NCI-H2029 (cell line): ENCODE measurements around the gene CAPN9.
"Not testable (repeated sequence)": the region's sequence is repeated elsewhere in the genome, so short reads cannot be mapped to it uniquely, and the experiment has no call there.

Experiments used
- DNase-seq: peaks from one replicate; lab custom pipeline; 2025; lab: John Stamatoyannopoulos, UW

Gene CAPN9

GRCh38 chr1:230746617-230747016 is 571 bp upstream of the CAPN9 start:
- DNase-seq = no peak

- peak; percentile 71 for DNase-seq
Measured at GRCh38 chr1:230747890-230748800, 957 bp downstream of the CAPN9 start.

- no peak for DNase-seq
Measured at GRCh38 chr1:230749150-230749549, 2.0 kb downstream of the CAPN9 start.

- DNase-seq = no peak
Measured at GRCh38 chr1:230749635-230750034, 2.4 kb downstream of the CAPN9 start.

DNA sequence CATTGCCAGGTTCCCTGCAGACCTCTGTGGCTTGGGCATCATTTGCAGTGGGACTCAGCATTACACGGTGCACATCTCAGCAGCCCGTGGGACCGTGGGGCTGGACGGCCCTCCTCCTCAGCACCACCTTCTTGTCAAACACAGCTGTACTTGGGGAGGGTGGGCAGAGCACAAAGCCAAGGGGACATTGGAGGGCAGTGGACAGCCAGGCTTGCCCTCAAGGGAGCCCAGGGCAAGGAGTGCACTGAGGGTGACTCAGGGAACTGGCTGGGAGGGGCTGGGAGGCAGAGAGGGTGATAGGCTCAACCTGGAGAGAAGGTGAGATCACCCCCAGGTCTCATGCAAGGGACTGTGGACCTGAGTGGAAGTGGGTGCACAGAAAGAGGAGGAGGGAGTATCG is 3.4 kb downstream of the CAPN9 start:
- DNase-seq = no peak

- no peak for DNase-seq
Measured at GRCh38 chr1:230750986-230751625, 3.9 kb downstream of the CAPN9 start.

GRCh38 chr1:230752407-230752806 is 5.2 kb downstream of the CAPN9 start:
- DNase-seq = peak; percentile 94

DNA sequence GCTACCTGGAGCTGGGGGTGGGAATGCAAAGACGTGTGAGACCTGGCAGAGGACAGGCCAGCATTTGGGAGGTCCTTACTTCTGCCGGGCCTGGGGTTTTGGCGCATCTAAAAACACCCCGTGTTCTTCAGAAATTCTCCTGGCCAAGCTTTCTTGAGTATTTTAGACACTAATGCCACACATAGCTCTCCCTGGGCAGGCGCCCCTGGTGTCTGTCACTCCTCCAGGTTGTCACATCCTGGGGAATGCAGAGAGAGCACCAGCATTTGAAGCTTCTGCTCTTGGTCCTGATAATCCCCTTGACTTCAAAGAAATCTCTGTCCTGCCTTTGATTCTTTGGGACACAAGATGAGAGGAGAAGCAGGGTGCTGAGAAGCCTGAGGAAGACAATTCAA is 6.0 kb downstream of the CAPN9 start:
- DNase-seq = no peak

DNA sequence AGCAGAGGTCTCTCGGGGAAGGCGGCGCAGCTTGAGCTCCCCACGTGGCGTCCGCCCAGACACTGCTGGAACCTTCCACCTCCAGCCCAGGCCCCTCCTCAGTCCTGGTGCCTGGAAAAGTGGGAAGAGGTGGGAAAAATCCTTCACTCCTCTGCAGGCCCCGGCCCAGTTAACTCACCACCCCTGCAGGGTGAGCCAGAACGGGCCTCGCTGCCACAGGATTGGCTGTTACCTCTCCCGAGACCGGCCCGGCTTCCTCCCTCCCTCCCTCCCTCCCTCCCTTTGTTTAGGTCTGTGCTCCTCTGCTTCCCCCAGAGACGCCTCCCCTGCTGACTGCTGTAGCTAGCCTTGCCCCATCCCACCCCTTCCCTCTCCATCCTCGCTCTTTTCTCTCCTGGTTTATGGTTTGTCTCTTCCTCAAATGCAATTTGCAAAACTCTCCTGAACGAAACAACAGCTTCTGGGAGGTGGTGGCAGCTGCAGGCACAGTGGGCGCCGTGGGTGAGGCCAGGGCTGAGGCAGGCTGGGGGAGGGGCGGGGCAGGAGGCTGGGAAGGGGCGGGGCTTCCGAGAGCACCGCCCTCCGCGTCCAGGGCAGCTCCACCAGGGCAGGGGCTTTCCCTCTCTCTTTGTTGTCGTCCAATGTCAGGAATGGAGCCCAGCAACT is 6.5 kb downstream of the CAPN9 start:
- DNase-seq = peak; percentile 94

DNA sequence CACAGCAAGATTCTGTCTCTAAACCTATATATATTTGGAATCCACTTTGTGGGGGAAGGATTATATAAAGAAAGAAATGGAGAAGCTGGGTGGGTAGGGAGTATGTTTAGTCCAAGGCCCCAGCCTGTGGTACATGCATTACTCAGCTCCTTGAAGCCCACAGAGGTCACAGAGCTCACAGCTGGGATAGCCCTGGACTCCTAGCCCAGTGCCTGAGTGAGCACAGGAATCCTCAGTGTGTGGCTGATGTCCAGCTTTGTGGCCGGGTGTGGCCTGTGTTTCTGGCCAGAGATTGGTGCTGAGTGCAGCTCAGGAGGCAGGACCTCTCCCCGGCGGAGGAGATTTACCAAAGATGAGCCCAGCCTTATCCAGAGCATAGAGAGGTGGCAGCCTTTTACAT is 7.6 kb downstream of the CAPN9 start:
- DNase-seq = no peak

- DNase-seq = no peak
Measured at GRCh38 chr1:230757856-230758708, 10.9 kb downstream of the CAPN9 start.

- DNase-seq = no peak
Measured at GRCh38 chr1:230758709-230759368, 11.7 kb downstream of the CAPN9 start.

GRCh38 chr1:230759369-230760065 is 12.3 kb downstream of the CAPN9 start:
- no peak for DNase-seq

GRCh38 chr1:230760360-230760827 is 13.2 kb downstream of the CAPN9 start:
- DNase-seq = no peak

DNA sequence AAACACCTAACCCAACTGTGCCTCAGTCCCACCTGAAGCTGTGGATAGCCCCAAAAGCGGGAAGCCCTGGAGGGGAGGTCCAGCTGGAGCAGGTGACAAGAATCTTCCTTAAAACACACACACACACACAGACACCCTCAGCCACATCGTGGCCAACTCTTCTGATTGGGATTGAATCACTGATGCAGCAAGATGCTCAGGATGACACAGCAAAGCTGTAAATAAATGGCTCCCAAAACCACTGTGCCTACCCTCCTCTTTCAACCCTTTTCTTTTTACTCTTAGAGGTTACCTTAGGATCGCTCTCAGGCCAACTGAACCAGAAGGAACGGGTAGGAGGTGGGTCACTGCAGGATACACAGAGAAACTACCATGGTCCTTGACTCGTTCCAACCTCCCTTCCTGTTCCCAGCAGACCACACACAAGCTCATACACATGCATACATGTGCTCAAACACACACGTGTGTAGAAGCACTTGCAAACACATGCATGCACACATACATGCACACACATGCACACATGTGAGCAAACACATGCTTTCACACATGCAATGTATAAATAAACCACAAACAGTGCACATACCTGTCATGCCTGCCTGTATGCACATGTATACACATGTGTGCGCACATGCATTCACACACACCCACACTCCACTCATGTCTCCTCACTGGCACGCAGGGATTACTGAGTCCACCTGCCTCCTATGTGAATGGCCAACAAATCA is 14.4 kb downstream of the CAPN9 start:
- no peak for DNase-seq

GRCh38 chr1:230763927-230764591 is 16.9 kb downstream of the CAPN9 start:
- DNase-seq = no peak

GRCh38 chr1:230766318-230766717 is 19.1 kb downstream of the CAPN9 start:
- DNase-seq = no peak

DNA sequence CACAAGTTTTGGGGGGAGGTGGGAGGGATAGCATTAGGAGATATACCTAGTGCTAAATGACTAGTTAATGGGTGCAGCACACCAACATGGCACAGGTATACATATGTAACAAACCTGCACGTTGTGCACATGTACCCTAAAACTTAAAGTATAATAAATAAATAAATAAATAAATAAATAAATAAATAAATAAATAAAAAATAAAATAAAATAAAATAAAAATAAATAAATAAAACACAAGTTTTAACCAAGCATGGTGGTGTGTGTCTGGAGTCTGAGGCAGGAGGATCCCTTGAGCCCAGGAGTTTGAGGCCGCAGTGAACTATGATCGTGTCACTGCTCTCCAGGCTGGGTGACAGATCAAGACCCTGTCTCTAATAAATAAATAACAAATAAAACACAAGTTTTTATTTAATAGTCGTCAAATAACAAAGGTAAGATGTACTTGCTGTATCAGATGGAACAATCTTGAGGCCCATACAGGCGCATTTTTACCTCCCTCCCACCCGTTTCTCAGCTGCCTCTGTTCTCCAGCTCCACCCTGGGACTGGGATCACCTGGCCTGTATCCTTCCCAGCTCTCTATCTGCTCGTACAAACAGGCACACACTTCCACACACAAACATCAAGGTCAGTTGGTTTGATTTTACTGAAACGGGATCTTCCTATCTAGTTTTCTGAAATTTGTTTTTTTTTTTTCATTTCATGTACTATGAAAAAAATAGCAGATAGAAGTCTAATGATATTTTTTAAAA is 20.8 kb downstream of the CAPN9 start:
- not testable (repeated sequence) for DNase-seq
